HL-60/S4 treated with retinoic acid at 250 ng/mL for 4 days and 3 days (cell line): ENCODE results near the gene WDR27.
"Not testable (repeated sequence)": the region's sequence is repeated elsewhere in the genome, so short reads cannot be mapped to it uniquely, and the experiment has no call there.

ENCODE experiments used
- in situ Hi-C: fragments of 300-500 bp; cut with MboI; formaldehyde crosslinking; loops from 2 replicates; pipeline ENCODE4 v1.7.0; 2022; ENCODE audit warnings: low sequenced_read_pairs

The WDR27 gene

DNA sequence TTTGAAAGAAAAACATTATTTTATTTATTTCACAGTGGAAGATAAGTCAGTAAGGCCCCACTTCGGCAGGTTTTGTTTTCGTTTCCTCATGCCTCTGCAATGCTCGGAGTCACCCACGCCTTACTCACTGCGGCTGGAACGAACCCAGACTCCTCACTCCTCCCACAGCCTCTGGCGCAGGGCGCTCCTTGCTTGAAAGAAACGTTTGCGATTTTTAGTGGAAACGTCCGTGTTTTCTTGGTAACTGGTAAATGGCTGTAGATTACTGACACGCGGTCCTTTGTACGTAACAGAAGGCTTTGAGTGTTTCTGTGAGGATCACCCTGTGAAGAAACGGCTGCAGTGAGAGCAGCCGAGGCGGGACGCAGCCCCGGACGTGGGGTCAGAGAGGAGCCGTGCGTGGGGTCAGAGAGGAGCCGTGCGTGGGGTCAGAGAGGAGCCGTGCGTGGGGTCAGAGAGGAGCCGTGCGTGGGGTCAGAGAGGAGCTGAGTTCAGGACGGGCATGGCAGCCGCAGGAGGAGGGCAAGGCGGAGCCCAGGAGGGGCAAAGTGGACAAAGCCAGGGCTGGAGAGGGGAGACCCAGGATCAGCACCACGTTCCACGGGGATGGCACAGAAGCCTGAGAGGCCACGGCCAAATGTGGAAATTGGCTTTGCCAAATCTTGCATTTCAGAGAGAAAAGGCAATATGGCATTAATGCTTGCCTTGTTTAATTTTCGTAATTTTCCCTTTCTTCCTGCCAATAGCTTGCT, 249.5 kb downstream of the WDR27 start:
- in situ Hi-C loops, result no loop called here

DNA sequence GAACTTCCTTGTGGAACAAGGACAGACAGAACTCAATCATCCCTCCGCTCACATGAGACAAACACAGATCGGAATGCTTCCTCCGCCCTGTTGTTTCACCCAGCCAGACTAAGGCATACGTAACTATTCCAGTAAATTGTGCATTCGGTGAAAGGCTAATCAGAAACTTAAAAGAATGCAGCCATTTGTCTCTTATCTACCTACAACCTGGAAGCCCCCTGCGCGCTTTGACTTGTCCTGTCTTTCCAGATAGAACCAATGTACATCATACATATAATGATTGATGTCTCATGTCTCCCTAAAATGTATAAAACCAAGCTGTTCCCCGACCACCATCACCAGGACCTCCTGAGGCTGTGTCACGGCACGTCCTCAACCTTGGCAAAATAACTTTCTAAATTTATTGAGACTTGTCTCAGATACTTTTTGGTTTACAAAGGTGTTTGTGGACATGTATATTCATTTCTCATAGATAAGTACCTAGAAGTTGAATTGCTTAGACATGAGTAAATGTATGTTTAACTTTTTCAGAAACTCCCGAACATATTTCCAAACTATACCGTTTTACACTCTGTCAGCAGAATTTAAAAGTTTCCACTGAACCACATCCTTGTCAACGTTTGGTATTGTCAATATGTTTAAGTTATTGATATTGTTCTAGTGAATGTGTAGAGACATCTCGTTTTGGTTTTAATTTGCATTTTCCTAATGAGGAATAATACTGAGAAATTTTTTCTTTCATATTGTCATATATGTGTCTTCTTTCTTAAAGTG, 250.6 kb downstream of the WDR27 start:
- in situ Hi-C loops, result no loop called here

DNA sequence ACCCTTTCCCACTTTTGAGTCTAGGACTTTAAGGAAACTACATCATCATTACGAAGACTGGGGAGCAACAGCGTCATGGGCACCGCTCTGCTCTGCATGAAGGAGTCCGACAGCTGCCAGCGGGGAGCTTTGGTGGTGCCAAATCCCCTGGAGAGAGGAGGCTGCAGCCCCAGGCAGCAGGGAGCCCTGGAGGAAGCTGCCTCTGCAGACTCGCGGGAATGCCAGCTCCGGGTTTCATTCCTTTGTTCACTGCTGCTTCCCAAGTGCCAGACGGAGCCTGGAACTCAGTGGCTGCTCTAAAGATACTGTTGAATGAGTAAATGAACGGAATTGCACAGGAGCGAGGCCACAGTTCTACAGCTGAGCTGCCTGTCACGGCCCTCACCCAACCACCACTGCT, 251.7 kb downstream of the WDR27 start:
- in situ Hi-C loops, result no loop called here

DNA sequence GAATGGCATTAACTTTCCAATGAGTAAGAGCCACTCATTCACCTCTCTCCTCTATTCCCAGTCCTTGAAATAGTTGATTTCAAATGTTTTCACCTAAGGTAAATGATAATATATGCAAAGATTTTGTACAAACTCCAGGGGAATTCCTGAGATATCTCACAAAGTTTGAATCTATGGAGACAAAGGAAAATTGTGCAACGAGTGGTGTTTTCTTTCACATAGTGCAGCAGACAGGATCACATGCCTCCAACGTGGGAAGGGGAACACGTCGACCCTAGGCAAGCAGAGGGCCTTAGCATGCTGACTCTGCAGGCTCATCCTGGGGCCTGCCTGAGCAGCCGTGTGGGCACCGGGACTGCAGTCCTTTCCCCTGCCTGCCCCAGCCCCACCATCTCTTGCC, 252.6 kb downstream of the WDR27 start:
- in situ Hi-C loops, result no loop called here

DNA sequence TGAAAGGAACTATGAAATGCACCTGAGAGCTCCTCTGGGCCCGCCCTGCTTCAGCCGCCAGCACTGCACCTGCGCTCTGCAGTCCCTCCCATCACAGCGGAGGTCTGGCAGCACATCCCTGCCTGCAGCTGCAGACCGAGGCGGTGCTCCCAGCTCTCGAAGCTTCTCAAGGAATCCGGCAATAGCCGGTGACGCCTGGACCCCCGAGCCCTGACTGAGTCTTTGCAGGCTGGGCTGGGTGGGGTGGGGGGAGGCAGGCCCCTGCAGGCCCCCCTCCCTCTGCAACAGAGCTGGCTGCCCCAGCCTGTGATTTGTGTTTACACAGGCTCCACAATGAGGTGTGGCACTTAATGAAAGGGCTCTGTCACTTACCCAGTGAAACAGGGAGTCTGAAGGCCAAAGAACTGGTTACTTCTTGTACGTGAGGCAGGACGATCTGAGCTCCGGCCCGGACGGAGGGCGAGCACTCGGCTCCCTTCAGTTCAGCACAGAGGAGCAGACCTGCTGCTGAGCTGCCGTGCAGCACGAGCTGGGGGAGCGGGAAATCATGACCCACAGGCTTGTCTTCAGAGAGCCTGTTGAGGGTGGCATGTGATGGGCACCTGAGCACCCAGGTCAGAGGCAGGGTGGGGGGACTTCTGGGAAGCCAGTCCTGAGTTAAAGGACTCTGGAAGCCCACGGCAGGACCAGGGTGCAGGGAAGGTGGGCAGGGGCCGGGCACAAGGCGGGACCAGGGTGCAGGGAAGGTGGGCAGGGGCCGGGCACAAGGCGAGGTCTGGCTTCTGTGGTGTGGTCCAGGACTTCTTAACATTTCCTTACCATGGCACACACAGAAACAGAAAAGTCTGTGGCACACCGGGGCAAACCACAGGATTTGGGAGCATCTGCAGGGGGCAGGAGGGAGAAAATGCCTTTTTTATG, 255.9 kb downstream of the WDR27 start:
- in situ Hi-C loops, result no loop called here

DNA sequence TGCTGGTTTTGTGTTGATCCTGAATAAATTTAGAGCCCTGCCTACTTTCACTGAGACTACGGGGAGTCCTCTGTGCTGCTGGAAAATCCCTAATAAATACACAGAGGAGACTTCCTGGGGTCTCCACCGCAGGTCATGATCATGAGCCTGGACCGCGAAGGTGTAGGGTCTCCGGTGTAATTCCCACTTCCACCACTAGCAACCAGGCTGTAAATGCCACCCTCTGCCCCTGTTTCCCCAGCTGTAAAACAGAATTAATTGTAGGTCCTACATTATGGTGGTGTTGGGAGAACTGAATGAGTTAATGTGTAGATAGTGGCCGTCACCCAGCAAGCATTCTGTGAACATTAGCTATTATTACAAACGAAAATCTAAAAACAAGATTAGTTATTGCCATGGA, 256.6 kb downstream of the WDR27 start:
- in situ Hi-C loops, result no loop called here

DNA sequence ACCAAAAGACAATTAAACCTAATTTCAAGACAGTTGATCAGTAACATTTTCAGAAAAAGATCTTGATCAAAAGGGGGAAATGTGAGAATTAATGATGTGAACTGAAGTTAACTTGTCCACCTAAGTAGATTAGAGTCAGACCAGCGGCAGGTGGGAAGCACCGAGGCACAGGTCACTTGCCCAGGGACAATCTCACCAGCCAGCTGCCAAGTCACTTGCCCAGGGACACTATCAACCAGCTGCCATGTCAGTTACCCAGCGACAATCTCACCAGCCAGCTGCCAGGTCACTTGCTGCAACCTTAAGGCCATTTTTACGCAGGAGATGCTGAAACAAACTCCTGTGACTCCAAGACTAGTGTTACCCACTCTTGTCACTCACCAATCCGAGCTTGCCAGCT, 260.5 kb downstream of the WDR27 start:
- in situ Hi-C loops, result no loop called here

DNA sequence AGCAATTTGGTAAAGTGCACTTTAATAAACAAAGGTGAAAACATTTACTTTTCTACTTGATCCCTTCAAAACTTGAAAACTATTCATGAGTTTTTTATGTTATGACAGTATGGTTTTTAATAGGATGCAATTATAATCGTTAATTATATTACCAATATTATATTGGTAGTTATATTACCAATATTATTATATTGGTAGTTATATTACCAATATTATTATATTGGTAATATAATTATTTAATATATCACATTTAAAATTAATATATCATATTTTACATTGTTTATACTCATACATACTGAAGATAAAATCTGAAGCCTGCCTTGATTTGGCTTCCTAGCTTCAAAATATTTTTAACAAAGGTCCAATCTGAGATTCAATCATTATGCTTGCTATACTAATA, 262.1 kb downstream of the WDR27 start:
- in situ Hi-C loops, result no loop called here

DNA sequence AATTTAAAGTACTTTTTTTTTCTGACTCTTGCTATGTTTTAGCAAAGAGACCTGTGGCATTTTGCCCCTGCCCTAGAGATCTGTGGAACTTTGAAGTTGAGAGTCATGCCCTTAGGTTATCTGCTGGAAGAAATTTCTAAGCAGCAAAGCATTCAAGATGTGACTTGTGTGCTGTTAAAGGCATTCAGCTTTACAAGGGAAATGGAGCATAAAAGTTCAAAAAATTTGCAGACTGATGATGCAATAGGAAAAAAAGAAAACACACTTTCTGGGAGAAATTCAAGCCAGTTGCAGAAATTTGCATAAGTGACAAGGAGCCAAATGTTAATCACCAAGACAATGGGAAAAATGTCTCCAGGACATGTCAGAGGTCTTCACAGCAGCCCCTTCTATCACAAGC, 267.3 kb downstream of the WDR27 start:
- in situ Hi-C loops, result not testable (repeated sequence)

DNA sequence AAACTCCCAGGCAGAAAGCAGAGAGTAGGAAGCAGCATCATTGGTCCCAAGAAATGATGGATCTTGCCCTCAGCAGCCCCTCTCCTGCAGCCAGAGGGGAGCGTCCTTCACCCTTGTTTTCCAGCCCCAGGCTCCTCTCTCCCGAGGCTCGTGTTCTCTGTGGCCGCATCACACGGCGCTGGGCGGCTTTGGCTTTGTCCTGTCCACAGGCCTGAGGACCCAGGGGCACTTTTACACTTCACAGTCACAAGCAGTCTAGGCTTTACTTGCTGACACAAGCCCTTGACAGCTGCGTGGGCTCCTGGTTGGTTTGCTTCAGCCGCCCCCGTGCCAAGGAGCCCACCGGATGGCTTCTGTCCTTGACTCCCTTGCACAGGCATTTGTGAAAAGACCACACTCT, 272.8 kb downstream of the WDR27 start:
- in situ Hi-C loops, result no loop called here

DNA sequence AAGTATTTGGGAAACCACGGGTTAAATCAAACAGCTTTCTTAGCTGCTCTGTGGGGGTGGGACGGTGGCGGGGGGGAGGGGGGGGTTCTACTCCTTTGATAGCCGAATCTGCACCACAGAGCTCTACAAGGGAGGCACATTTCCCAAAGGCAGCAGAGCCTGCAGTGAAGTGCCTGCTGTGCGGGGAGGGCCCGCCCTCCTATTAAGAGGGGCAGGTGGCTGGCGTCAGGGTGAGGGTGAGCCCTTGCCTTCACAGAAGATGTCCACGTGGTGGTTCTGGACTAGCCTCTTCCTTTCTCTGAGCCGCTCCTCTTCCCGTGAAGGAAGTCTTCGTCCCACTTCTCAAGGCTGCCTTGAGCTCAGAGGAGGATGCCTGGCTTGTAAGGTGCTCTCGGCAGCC, 273.3 kb downstream of the WDR27 start:
- in situ Hi-C loops, result no loop called here

DNA sequence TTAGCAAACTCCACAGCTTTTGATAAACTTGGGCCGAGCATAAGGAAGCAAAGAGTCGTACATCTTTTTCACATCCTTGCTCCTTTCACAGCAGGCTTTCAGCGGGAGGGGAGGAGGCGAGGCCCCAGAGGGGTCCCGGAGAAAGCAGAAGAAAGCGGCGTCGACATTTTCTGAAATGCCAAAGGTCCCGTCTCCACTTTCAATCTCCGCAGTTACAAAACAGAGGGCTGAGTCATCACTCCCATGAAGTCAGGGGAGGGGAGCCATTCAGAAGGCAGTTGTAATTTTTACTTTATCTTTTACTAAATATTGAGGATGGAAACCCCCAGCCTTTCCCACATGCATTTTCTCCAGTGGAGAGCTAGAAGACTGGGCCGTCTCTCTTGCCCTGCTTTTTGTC, 274.0 kb downstream of the WDR27 start:
- in situ Hi-C loops, result no loop called here

DNA sequence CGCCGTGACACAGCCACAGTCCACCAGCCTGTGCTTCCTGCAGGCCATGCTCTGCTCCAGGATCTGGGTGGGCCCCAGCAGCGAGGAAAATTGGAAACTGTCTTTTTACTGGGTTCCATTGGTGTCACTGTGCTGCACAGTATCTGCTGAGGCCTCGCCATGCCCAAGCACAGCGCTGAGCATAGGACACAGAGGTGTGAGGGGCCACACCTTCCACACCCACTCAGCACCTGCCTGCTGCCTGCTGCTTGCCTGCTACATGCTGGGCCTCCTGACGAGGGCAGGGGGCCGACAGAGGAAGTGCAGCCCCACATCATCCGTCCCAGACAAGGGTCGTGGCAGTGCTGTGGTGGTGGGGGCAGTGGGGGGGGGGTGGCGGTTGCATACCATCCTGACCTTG, 275.2 kb downstream of the WDR27 start:
- in situ Hi-C loops, result no loop called here

DNA sequence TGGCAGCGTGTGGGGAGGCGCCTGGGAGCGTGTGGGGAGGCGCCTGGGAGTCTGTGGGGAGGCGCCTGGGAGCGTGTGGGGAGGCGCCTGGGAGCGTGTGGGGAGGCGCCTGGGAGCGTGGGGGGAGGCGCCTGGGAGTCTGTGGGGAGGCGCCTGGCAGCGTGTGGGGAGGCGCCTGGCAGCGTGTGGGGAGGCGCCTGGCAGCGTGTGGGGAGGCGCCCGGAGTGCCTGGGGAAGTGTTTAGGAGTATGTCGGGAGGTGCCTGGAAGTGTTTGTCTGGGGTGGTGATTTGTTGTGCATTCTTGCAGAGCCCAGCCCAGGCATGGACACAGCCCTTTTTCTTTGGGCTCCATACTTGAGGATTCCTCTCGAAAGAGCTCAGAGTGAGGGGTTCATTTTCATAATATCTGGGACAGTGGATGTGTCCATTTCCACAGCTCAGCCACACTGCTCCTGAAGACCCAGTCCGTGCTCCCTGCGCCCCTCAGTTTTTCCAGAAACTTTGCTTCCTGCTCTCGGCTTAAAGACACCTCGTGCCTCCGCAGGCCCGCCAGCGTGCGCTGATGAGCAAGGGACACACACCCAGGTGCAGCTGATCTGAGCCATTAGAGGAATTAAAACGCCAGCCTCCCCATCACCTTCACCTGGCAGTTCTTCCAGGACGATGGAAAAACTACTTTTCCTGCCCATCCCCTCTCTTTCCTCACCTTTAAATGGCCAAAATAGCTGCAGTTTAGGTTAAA, 276.0 kb downstream of the WDR27 start:
- in situ Hi-C loops, result no loop called here

DNA sequence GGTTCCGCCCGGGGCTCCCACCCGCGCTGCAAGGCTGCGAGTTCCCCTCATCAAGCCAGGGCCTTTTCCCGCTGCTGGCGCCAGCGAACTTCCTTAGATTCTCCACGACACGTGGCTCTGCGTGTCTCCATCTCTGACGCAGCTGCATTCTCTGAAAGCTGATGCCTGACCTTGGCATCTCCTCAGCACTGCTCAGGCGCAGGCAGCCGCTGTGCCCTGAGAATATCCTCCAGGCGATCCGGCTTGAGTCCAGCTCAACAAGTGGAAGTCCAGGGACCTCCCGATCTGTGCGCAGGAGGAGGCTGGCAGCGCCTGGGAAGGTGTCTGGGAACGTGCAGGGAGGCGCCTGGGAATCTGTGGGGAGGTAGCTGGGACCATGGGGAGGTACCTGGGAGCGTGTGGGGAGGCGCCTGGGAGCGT, 277.0 kb downstream of the WDR27 start:
- in situ Hi-C loops, result no loop called here

DNA sequence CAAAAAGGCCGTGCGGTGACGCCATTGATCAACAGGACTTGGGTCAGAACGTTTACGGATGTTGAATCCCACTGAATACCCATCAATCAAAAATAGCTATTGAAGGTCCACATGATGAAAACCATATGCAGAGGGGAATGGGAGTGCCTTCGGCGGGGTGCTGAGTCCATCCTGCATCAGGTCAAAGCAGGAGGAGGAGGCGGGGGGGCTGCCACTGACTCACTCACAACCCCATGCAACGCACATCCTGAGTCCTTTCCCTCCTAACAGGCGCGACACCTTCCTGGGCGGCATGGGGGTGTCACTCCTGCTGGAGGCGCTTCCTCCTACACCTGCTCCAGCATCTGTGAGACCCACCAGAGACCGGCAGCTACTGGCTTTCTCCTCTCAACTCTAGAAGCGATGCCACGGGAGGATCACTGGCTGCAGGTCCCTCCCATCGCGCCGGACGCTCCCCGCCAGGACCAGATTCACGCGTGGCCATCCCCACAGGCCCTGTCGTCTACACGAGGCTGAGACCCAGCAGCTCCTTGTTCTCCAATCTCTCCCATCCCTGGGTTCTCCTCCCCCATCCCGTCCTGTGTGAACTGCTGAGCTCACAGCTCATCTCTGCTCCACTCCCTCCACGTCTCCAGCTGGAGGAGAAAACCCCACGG, 277.6 kb downstream of the WDR27 start:
- in situ Hi-C loops, result no loop called here

DNA sequence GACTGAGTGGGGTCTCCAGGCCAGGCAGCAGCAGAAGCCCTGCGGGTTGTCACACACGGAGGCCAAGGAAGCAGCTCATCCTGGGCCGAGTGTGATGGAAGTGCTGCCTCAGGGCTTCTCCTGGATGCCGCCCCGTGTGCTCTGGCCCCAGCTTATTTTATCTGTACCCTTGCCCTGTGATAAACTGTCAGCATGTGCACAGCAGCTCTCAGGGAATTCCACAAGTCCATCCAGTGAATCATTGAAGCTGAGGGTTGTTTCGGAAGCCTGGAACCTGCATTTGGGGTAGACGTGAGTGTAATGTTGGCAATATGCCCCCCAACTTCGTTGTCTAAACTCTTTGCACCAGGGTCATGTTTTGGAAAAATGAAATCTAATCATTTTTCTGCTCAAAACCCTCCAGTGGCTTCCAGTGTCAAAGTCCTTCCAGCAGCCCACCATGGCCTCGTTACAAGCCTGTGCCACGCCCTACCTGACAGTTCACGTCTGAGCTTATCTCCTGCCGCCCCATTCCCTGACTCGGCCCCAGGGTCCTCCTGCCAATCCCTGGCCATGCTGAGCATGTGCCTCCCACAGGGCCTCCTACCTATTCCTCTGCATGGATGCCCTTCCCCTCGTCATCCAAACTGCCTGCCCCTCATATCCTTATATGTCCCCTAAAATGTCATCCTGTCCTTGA, 280.1 kb downstream of the WDR27 start:
- in situ Hi-C loops, result no loop called here

DNA sequence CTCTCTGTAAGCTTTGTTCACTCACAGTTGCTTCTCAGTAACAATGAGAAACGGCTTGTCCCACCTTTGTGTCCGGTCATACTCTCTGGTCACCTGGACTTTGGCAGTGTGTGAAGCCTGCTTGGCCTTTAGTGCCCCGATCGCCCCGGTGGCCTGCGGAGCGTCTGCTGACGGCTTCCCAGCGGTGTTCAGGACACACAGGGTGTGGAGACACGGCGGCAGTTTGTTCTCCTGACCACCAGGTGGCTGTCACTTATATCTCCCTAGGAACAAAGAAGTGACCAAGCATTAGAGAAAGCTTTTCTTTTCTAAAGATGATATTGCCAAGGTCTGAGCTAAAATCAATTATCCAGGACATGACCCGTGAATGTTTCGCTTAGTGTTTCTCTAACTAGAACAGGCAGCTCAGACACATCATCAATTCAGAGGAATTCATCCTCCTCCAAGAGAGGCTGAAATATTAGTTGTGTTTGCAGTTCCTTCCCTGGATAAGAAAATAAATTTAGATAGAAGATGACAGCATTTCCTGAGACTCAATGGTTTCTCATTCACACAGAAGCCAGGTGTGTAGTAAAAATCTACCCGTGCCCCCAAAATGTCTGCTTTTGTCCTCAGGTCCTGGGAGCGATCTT, 280.8 kb downstream of the WDR27 start:
- in situ Hi-C loops, result no loop called here

DNA sequence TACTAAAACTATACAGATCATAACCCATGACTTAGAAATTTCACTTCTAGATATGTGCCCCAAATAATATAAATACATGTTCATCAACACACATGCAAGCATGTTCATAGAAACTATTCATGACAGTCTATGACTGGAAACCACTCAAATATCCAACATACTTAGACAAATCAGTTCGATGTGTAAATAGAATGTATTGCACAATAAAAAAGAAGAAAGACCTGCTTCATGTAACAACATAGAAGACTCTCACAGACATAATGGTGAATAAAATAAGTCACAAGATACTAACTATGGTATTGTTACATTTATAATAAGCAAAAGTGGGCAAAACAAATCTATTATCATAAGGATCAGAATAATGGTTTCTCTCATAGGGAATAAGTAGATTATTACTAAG, 284.7 kb downstream of the WDR27 start:
- in situ Hi-C loops, result no loop called here
